CD4-positive, alpha-beta T cell treated with Interleukin-21 for 1 hour (primary cell): ENCODE results near the gene MARCHF2.
A peak's percentile ranks its signal among the peaks of the same experiment; 100 is the strongest.
"Not testable (repeated sequence)": the region's sequence is repeated elsewhere in the genome, so short reads cannot be mapped to it uniquely, and the experiment has no call there.

ENCODE experiments used
- DNase-seq: peaks from one replicate; pipeline ENCODE4 v3.0.0-alpha.2; 2020

Gene MARCHF2

GRCh38 chr19:8413629-8413995 lies 507 bp downstream of the MARCHF2 start:
- no peak for DNase-seq

GRCh38 chr19:8416796-8417195 lies 3.7 kb downstream of the MARCHF2 start:
- DNase-seq, result no peak

- no peak for DNase-seq
Observed at GRCh38 chr19:8421484-8422461, 8.7 kb downstream of the MARCHF2 start.

- no peak for DNase-seq
Observed at GRCh38 chr19:8423817-8424223, 10.7 kb downstream of the MARCHF2 start.

DNA sequence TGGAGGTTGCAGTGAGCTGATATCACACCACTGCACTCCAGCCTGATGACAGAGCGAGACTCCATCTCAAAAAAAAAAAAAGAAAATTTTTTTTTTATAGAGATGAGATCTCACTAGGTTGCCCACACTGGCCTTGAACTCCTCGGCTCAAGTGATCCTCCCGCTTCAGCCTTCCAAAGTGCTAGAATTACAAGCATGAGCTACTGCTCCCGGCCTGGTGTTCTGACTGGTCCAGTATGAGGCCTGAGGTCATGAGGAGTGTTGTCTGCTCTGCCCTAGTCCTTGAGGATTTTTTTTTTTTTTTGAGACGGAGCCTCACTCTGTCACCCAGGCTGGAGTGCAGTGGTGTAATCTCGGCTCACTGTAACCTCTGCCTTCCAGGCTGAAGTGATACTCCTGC lies 12.2 kb downstream of the MARCHF2 start:
- not testable (repeated sequence) for DNase-seq

GRCh38 chr19:8426283-8426682 lies 13.2 kb downstream of the MARCHF2 start:
- DNase-seq, result no peak

- no peak for DNase-seq
Observed at GRCh38 chr19:8429044-8429443, 15.9 kb downstream of the MARCHF2 start.

DNA sequence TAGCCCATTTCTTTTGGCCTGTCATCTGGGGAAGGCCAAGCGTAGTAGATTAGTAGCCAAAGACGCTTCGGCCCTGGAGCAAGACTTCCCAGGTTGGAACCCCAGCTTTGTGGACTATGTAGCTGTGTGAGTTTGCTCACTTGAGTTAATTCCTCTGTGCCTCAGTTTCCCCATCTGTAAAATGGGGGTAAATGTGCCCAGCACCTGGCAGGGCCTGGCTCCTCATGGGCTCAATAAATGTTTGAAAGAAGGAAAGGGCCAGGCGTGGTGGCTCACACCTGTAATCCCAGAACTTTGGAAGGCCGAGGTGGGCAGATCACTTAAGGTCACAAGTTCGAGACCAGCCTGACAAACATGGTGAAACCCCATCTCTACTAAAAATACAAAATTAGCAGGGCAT lies 16.7 kb downstream of the MARCHF2 start:
- DNase-seq, result no peak

GRCh38 chr19:8430650-8431049 lies 17.5 kb downstream of the MARCHF2 start:
- no peak for DNase-seq

GRCh38 chr19:8438236-8438635 lies 25.1 kb downstream of the MARCHF2 start:
- no peak for DNase-seq

GRCh38 chr19:8441725-8442544 lies 28.8 kb downstream of the MARCHF2 start:
- DNase-seq, result no peak

- not testable (repeated sequence) for DNase-seq
Observed at GRCh38 chr19:8444140-8444676, 31.1 kb downstream of the MARCHF2 start.

DNA sequence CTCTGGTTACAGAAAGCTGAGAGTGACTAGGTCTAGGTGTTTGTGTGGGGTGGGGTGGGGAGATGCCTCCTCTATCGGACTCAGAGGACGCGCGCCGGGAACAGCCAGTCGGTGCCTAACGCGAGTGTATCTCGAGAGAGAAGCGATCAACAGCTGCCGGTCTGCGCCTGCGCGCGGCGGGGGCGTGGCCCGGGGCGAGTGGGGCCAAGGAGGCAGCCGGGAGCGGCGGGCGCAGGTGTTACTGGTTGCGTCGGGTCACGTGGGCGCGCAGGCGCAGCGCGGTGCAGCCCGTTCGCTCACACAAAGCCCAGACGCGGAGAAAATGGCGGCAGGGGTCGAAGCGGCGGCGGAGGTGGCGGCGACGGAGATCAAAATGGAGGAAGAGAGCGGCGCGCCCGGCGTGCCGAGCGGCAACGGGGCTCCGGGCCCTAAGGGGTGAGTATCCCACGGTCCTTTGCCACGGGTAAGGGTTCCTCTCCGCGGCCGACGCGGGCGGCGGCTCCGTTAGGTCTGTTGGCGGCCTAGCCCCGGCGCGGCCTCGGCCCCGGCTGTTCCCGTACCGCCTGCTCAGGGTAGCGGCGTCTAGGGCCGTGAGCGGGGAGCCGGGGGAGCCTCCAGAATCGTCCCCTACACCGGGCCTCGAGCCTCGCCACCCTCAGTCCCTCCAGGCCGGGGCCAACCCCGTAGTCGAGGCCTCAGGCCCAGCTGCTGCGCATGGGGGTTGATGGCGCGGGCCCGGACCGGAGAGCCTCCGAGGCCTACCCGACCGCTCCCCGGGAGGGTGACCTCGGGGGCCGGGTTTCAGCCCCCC lies 31.8 kb downstream of the MARCHF2 start, which contains the start of gene HNRNPM:
Gene HNRNPM (plus strand): TSS at position 299 of the 811 bp plus-strand sequence. CDS start 24 bp downstream, at position 323.
- DNase-seq, result peak; percentile 100

- peak; percentile 49 for DNase-seq
Observed at GRCh38 chr19:8445488-8446001, 32.4 kb downstream of the MARCHF2 start.

DNA sequence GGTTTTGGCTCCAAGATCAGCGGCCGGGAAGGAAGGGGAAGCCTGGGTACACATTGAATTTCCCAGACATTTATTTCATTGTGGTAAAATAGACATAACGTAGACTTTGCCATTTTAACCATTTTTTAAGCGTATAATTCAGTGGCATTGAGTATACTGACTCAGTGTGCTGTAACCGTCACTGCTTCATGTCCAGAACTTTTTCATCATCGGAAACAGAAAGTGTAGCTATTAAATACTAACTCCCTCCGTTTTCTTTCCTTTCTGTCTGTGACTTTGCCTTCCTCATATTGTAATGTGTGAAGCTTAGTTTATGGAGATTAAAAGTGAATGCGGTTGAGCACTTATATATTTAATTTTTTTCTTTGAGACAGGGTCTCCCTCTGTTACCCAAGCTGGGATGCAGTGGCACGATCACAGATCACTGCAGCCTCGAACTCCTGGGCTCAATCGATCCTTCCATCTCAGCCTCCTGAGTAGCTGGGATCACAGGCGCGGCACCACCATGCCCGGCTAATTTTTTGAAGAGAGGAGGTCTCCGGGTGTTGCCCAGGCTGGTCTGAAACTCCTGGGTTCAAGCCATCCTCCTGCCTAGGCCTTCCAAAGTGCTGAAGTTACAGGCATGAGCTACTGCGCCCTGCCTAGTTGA lies 33.1 kb downstream of the MARCHF2 start:
- DNase-seq, result no peak

DNA sequence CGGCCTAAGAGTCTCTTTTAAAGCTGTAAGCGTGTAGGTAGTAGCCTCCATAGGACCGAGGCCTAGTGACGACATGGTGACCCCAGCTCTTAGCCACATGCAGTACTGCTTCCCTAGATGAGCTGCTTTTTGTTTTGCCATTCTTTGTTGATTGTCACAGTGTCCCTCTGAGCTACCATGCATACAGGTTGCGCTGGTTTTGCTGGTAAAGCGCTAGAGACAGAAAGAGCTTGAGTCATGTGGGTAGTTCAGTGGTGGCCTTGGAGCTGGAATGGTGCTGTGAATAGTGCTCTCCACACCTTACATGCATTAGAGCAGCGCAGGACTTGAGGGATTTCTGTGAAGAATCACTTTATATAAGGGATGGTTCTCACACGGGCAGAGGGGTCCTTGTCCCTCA lies 36.7 kb downstream of the MARCHF2 start:
- DNase-seq, result no peak

- DNase-seq, result no peak
Observed at GRCh38 chr19:8451377-8451776, 38.3 kb downstream of the MARCHF2 start.

DNA sequence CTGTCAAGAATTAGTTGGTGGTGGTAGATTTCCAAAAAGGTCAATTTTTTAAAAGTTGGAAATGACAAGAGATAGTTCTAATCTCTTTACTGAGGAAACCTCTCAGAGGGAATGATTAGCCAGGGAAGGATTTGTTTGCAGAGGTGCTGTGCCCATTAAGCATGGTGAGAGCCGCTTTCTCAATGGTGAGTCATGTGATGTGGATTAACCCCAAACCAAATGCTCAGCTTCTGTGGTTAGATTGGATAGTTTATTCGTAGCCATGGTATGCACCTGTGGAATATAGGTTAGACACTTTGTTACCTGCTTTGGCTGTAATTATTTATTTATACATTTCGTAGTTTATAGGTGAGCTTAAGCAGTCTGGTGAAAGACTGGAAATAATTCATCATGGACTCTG lies 38.8 kb downstream of the MARCHF2 start:
- no peak for DNase-seq

DNA sequence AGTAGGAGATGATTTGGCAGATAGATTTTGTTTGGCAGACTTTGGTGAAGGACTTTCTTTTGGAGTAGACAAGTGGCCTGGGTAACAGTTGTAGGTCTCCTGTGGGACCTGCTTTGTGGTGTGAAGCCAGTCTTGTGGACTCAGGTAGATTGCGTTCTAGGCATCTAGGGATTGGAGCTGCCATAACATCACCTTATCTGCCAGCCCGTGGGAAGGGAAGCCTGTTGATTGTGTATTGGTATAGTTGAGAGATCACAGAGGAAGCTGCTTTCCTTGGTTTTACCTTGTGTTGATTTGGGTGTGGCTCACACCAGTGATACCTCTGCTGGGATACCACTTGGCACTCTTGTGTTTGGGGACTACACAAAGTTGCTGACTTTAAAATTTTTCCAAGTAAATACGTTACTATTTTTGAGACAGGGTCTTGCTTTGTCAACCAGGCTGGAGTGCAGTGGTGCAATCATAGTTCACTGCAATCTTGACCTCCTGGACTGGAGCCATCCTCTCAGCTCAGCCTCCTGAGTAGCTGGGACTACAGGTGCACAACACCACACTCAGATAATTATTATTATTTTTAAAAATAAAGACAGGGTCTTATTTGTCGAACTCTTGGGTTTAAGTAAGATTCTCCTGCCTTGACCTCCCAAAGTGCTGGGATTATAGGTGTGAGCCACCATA lies 39.5 kb downstream of the MARCHF2 start:
- DNase-seq, result no peak

- DNase-seq, result no peak
Observed at GRCh38 chr19:8453616-8454015, 40.5 kb downstream of the MARCHF2 start.

DNA sequence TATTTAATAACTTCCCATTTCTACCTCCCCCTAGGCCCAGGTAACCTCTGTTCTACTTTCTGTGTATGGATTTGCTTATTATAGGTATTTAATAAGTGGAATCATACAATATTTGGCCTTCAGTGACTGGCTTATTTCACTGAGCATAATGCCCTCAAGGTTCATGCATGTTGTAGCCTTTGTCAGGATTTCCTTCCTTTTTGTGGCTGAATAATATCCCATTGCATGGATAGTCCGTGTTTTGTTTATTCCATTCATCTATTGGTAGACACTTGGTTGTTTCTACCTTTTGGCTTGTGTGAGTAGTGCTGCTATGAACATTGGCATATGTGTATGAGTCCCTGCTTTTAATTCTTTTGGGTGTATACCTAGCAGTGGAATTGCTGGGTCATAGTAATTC lies 41.1 kb downstream of the MARCHF2 start:
- DNase-seq, result no peak
